Lower leg skin (tissue), 3 donors: ENCODE results near the gene BAIAP2.

ENCODE experiments used
- CTCF ChIP-seq, 3 donors: fragments of 450-650 bp; IDR thresholded peaks; one replicate each; pipeline ENCODE4 v1.5.1; 2016; ENCODE audit warnings: antibody characterized with exemption in 3 of 3, mild to moderate bottlenecking in 3 of 3, moderate library complexity in 2 of 3
- POLR2A ChIP-seq, 2 donors: fragments of 450-650 bp; IDR thresholded peaks; one replicate each; pipeline ENCODE4 v1.6.1; 2016 to 2017; ENCODE audit warnings: antibody characterized with exemption in 2 of 2, mild to moderate bottlenecking in 1 of 2, moderate library complexity in 1 of 2

- no peak for TF ChIP-seq CTCF (IDR thresholded peaks at IDR 0.05)
- no peak for TF ChIP-seq POLR2A (IDR thresholded peaks at IDR 0.05)
Observed at GRCh38 chr17:81002013-81002384, 33.0 kb upstream of the BAIAP2 start.
